ENCODE data around the gene RABIF.

DNA sequence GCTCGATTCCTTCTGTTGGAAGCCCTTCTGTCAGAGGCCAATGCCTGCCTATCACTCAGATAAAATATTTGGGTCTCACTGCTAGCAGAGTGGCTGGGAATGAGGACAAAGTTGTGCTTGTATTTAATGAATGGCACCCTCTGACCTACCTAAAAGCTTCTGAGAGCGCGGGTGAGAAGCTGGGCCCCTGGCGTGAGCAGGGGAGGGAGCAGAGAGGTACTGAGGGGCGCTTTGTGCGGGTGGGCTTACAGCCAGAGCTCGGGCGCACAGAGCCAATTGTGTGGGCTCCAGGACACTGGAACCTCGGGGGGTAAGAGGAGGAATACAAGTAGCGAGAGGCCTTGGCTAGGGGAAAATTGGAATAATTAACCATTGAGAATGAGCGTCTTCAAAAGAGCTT is 45.9 kb downstream of the RABIF start:
- TF ChIP-seq, protein P1, sequence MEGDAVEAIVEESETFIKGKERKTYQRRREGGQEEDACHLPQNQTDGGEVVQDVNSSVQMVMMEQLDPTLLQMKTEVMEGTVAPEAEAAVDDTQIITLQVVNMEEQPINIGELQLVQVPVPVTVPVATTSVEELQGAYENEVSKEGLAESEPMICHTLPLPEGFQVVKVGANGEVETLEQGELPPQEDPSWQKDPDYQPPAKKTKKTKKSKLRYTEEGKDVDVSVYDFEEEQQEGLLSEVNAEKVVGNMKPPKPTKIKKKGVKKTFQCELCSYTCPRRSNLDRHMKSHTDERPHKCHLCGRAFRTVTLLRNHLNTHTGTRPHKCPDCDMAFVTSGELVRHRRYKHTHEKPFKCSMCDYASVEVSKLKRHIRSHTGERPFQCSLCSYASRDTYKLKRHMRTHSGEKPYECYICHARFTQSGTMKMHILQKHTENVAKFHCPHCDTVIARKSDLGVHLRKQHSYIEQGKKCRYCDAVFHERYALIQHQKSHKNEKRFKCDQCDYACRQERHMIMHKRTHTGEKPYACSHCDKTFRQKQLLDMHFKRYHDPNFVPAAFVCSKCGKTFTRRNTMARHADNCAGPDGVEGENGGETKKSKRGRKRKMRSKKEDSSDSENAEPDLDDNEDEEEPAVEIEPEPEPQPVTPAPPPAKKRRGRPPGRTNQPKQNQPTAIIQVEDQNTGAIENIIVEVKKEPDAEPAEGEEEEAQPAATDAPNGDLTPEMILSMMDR (IDR thresholded peaks at IDR 0.05), result no peak
- TF ChIP-seq EZH2 (IDR thresholded peaks at IDR 0.05; ENCODE audit: borderline replicate concordance, insufficient read depth, low read depth, low read length, poor library complexity, severe bottlenecking), result no peak

Measured in B cell (primary cell).